ENCODE measurements around the gene SULF2.

DNA sequence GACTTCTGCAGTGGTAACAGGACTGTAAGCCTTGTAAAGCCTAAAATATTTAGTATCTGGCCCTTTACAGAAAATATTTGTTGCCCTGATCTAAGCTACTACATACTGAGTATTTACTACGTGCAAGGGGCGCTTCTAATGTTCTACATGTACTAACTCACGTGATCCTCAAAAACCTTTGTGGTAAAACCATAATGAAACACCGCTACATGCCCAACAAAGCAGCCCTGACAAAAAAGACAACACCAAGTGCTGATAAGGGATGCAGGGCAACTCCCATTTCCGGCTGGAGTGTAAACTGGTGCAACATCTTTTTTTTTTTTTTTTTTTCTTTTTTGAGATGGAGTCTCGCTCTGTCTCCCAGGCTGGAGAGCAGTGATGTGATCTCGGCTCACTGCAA is 85.0 kb downstream of the SULF2 start:
- TF ChIP-seq EP300 (IDR thresholded peaks at IDR 0.05; ENCODE audit: borderline replicate concordance), result no peak
- TF ChIP-seq, protein P1, sequence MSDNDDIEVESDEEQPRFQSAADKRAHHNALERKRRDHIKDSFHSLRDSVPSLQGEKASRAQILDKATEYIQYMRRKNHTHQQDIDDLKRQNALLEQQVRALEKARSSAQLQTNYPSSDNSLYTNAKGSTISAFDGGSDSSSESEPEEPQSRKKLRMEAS (IDR thresholded peaks at IDR 0.05), result no peak
- TF ChIP-seq YY1 (IDR thresholded peaks at IDR 0.05; ENCODE audit: low read depth), result no peak
- no peak for TF ChIP-seq FOXM1 (IDR thresholded peaks at IDR 0.05; ENCODE audit: borderline replicate concordance, low read depth)
- no peak for TF ChIP-seq ZBTB7A (IDR thresholded peaks at IDR 0.05; ENCODE audit: low read depth)
